Activated CD8-positive, alpha-beta memory T cell treated with anti-CD3 and anti-CD28 coated beads for 4 hours (primary cell): Measurements from ENCODE around the gene CD63.
"Not testable (repeated sequence)": the region's sequence is repeated elsewhere in the genome, so short reads cannot be mapped to it uniquely, and the experiment has no call there.

Experiments used
- DNase-seq, 2 donors: peaks; one replicate each; pipeline ENCODE4 v3.0.0-alpha.2; 2020; ENCODE audit warnings: low read depth in 2 of 2

CD63 gene

GRCh38 chr12:55728939-55729818 is at the start of gene CD63:
CD63 (minus strand) TSS chr12:55729009; CDS start chr12:55728341, 668 bp downstream.
- DNase-seq, result peak; percentile 63 to 64

GRCh38 chr12:55777856-55778255 is 49.0 kb upstream of the CD63 start:
- DNase-seq, result no peak

- DNase-seq, result no peak
Observed at GRCh38 chr12:55771736-55772135, 42.9 kb upstream of the CD63 start.

- no peak for DNase-seq
Observed at GRCh38 chr12:55767156-55767555, 38.3 kb upstream of the CD63 start.

- no peak for DNase-seq
Observed at GRCh38 chr12:55765736-55766290, 37.0 kb upstream of the CD63 start.

- no peak for DNase-seq
Observed at GRCh38 chr12:55762646-55763045, 33.8 kb upstream of the CD63 start.

- DNase-seq, result no peak
Observed at GRCh38 chr12:55760663-55761062, 31.9 kb upstream of the CD63 start.

- DNase-seq, result not testable (repeated sequence)
Observed at GRCh38 chr12:55758575-55758974, 29.8 kb upstream of the CD63 start.

- no peak for DNase-seq
Observed at GRCh38 chr12:55757701-55758100, 28.9 kb upstream of the CD63 start.

- DNase-seq, result no peak
Observed at GRCh38 chr12:55755246-55755645, 26.4 kb upstream of the CD63 start.

GRCh38 chr12:55748230-55748993 is 19.6 kb upstream of the CD63 start:
- DNase-seq, result no peak

GRCh38 chr12:55746913-55747231 is 18.1 kb upstream of the CD63 start:
- no peak for DNase-seq

GRCh38 chr12:55746174-55746912 is 17.5 kb upstream of the CD63 start:
- no peak for DNase-seq

GRCh38 chr12:55745361-55746173 is 16.8 kb upstream of the CD63 start:
- no peak for DNase-seq

GRCh38 chr12:55744340-55745030 is 15.7 kb upstream of the CD63 start:
- no peak for DNase-seq

GRCh38 chr12:55743406-55744339 is 14.9 kb upstream of the CD63 start:
- no peak for DNase-seq

- peak; percentile 36 to 45 for DNase-seq
Observed at GRCh38 chr12:55742719-55743405, 14.1 kb upstream of the CD63 start, which contains the start of gene GDF11. GDF11 (plus strand) TSS chr12:55743122; CDS start chr12:55743317, 195 bp downstream.

- DNase-seq, result no peak
Observed at GRCh38 chr12:55741931-55742680, 13.3 kb upstream of the CD63 start.
